Loucy (cell line): Measurements from ENCODE around the gene COL21A1.

Experiments
- H2AFZ ChIP-seq: fragments of 200-600 bp; sonication (generic); 2 replicates; pipeline ENCODE4 v1.6.0; 2016; ENCODE audit warnings: antibody characterized with exemption, mild to moderate bottlenecking, low read length, moderate library complexity
- H3F3A ChIP-seq: fragments of 200-600 bp; 2 replicates; pipeline ENCODE4 v1.6.0; 2016; ENCODE audit warnings: antibody characterized with exemption, low read depth, mild to moderate bottlenecking
- H3K27me3 ChIP-seq: fragments of 200-600 bp; sonication (generic); 2 replicates; pipeline ENCODE4 v1.6.1; 2014; ENCODE audit warnings: low read length, mild to moderate bottlenecking; ENCODE audit not compliant: insufficient read depth, poor library complexity, severe bottlenecking
- H3K36me3 ChIP-seq: fragments of 200-600 bp; sonication (generic); 2 replicates; pipeline ENCODE4 v1.6.1; 2016; ENCODE audit warnings: low read length; ENCODE audit not compliant: insufficient read depth
- H3K4me1 ChIP-seq: fragments of 200-600 bp; sonication (generic); 2 replicates; pipeline ENCODE4 v1.5.1; 2014; ENCODE audit warnings: low read length, mild to moderate bottlenecking; ENCODE audit not compliant: insufficient read depth, poor library complexity, severe bottlenecking
- H3K4me2 ChIP-seq: fragments of 200-600 bp; sonication (generic); 2 replicates; pipeline ENCODE4 v1.6.0; 2014; ENCODE audit warnings: antibody characterized with exemption, low read length, low read depth, mild to moderate bottlenecking; ENCODE audit not compliant: poor library complexity, severe bottlenecking
- H3K4me3 ChIP-seq: fragments of 200-600 bp; sonication (generic); 2 replicates; pipeline ENCODE4 v1.5.1; 2014; ENCODE audit warnings: low read length, mild to moderate bottlenecking, mixed read lengths; ENCODE audit not compliant: poor library complexity, severe bottlenecking
- H3K79me2 ChIP-seq: fragments of 200-600 bp; sonication (generic); 2 replicates; pipeline ENCODE4 v1.6.1; 2014; ENCODE audit warnings: low read length; ENCODE audit not compliant: insufficient read depth
- H3K9ac ChIP-seq: fragments of 200-600 bp; sonication (generic); 2 replicates; pipeline ENCODE4 v1.6.0; 2014; ENCODE audit warnings: mild to moderate bottlenecking, low read depth, low read length, moderate library complexity; ENCODE audit not compliant: poor library complexity, severe bottlenecking
- H3K9me2 ChIP-seq: fragments of 200-600 bp; sonication (generic); replicated peaks from 2 replicates; pipeline ENCODE4 v1.6.1; 2016; ENCODE audit warnings: low read depth, low read length, mixed read lengths
- H3K9me3 ChIP-seq: fragments of 200-600 bp; sonication (generic); 2 replicates; pipeline ENCODE4 v1.6.1; 2014; ENCODE audit warnings: mild to moderate bottlenecking, antibody characterized with exemption, low read length, low read depth; ENCODE audit not compliant: insufficient read depth
- H4K20me1 ChIP-seq: fragments of 200-600 bp; sonication (generic); 2 replicates; pipeline ENCODE4 v1.6.0; 2014; ENCODE audit warnings: antibody characterized with exemption, low read length, mild to moderate bottlenecking; ENCODE audit not compliant: insufficient read depth, poor library complexity, severe bottlenecking
- EZH2phosphoT487 ChIP-seq: fragments of 200-600 bp; IDR thresholded peaks from 2 replicates; pipeline ENCODE4 v1.6.1; 2018; ENCODE audit warnings: antibody characterized with exemption, mild to moderate bottlenecking, moderate library complexity, borderline replicate concordance
- TF ChIP-seq, protein P1 (sequence below): fragments of 200-600 bp; sonication (generic); conservative IDR thresholded peaks from 2 replicates; pipeline ENCODE4 v1.5.1; 2014; ENCODE audit warnings: mild to moderate bottlenecking, antibody characterized with exemption, low read length

The COL21A1 gene

DNA sequence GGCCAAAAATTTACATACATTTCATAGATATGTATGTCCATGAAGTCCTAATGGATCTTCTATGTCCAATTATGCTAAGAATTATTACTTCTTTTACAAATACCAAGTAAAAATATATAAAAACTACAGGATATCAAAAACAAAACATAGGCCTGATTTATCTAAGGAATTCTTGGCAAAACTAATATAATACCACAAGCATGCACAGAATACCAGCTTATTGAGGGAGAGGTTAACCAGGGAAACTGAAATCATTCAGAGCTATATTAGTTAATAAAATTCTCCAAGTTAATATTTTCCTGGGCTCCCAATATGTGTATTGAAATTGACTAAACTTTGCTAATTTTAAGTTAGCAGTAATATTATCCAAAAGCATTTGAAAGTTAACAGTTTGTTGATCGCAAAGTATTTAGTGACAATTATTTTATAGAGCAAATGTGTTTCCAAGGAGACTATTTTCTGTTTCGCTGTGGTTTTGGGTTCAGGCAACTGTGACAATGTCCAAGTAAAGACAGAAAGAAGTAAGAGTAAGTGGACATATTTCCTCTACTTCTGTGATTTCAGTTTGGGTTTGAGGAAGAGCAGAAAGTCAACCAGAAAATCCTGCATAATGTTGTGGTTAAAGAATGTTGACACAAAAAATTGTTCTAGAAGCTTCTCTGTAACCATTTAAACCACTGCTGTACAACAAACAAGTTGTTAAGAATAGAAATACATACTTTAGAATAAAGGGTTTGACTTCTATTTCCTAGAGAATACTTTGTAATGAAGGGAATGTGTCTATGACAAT, 167.4 kb downstream of the COL21A1 start:
- H3K79me2 ChIP-seq = no peaks in the 10 kb centered on the region
- H3K27me3 ChIP-seq = no peaks in the 10 kb centered on the region
- no peak overlapping the region for H3K4me2 ChIP-seq
- H3F3A ChIP-seq = no peaks in the 10 kb centered on the region
- no peaks in the 10 kb centered on the region for H3K9me3 ChIP-seq
- H3K4me3 ChIP-seq = no peak overlapping the region
- TF ChIP-seq, protein P1, sequence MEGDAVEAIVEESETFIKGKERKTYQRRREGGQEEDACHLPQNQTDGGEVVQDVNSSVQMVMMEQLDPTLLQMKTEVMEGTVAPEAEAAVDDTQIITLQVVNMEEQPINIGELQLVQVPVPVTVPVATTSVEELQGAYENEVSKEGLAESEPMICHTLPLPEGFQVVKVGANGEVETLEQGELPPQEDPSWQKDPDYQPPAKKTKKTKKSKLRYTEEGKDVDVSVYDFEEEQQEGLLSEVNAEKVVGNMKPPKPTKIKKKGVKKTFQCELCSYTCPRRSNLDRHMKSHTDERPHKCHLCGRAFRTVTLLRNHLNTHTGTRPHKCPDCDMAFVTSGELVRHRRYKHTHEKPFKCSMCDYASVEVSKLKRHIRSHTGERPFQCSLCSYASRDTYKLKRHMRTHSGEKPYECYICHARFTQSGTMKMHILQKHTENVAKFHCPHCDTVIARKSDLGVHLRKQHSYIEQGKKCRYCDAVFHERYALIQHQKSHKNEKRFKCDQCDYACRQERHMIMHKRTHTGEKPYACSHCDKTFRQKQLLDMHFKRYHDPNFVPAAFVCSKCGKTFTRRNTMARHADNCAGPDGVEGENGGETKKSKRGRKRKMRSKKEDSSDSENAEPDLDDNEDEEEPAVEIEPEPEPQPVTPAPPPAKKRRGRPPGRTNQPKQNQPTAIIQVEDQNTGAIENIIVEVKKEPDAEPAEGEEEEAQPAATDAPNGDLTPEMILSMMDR = no peak
- TF ChIP-seq EZH2phosphoT487 = no peak
- no peaks in the 10 kb centered on the region for H4K20me1 ChIP-seq
- H2AFZ ChIP-seq = no peak overlapping the region
- no peaks in the 10 kb centered on the region for H3K4me1 ChIP-seq
- H3K9me2 ChIP-seq = no peaks in the 10 kb centered on the region
- H3K9ac ChIP-seq = no peak overlapping the region
- no peaks in the 10 kb centered on the region for H3K36me3 ChIP-seq

DNA sequence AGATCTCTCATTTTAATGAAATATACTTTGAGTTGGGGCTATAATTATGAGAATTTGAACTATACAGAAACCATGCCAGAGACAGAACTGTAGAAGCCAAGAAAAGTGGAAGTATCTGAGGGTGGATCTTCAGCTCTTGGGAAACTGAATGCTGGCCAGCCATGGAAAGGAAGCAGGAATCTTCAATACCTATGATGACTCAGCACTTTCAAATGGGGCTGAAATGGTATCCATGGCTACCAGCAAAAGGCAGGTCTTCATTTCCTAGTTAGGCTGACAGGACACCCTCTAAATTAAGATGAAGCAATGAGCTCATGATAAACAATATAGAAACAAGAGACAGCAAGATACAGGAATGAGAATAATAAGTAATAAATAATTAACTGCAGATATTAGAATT, 171.3 kb downstream of the COL21A1 start:
- no peaks in the 10 kb centered on the region for H3K4me1 ChIP-seq
- H3K4me3 ChIP-seq = no peak overlapping the region
- no peaks in the 10 kb centered on the region for H3K79me2 ChIP-seq
- H3F3A ChIP-seq = no peaks in the 10 kb centered on the region
- no peaks in the 10 kb centered on the region for H4K20me1 ChIP-seq
- no peak overlapping the region for H2AFZ ChIP-seq
- H3K9ac ChIP-seq = no peak overlapping the region
- H3K27me3 ChIP-seq = no peaks in the 10 kb centered on the region
- H3K36me3 ChIP-seq = no peaks in the 10 kb centered on the region
- H3K4me2 ChIP-seq = no peak overlapping the region
- no peaks in the 10 kb centered on the region for H3K9me3 ChIP-seq
- TF ChIP-seq, protein P1 = no peak
- TF ChIP-seq EZH2phosphoT487 = no peak
- H3K9me2 ChIP-seq = no peaks in the 10 kb centered on the region

DNA sequence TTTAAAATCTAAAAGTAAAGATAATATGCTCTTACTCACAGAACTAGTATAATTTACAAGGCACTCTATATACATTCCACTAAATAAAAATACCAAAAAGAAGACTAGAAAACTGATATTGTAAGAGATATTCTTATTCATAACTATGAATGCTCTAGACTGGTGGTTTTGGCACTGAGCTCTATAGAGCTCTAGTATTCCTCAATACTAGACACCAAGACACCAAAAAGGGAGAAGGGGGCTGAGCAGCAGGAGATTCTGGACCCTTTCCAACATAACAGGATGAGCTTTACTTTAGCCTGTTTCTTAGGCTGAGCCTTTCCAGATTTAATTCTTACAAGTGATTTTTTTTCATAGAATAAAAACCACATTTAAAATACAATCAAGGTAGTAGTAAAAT, 173.6 kb downstream of the COL21A1 start:
- Histone ChIP-seq H3K4me2 (no peak overlapping the region), H3K79me2 (no peaks in the 10 kb centered on the region), H3K9me3 (no peaks in the 10 kb centered on the region), H2AFZ (no peak overlapping the region), H3K9me2 (no peaks in the 10 kb centered on the region), H3K4me3 (no peak overlapping the region), H3F3A (no peaks in the 10 kb centered on the region), H3K36me3 (no peaks in the 10 kb centered on the region), H3K27me3 (no peaks in the 10 kb centered on the region), H4K20me1 (no peaks in the 10 kb centered on the region), H3K4me1 (no peaks in the 10 kb centered on the region), H3K9ac (no peak overlapping the region)
- TF ChIP-seq, protein P1 = no peak
- TF ChIP-seq EZH2phosphoT487 = no peak
